ENCODE results near the gene BMP8A. TPM values are rescaled to one million over a fixed set of nuclear protein-coding genes. Genes with fewer than 3 reads are reported as not detected.

The BMP8A gene
- total and polyA plus RNA-seq, 12 donors: 0.16 to 1.8 (median 0.66) TPM; not detected in 3

GRCh38 chr1:39563669-39564068 is 72.2 kb downstream of the BMP8A start:
- ATAC-seq: no peak
- no peak for DNase-seq
- H3K4me1 ChIP-seq: peaks cover 0 to 22% (median 0%) of the 10 kb centered on the region in 9 donors

DNA sequence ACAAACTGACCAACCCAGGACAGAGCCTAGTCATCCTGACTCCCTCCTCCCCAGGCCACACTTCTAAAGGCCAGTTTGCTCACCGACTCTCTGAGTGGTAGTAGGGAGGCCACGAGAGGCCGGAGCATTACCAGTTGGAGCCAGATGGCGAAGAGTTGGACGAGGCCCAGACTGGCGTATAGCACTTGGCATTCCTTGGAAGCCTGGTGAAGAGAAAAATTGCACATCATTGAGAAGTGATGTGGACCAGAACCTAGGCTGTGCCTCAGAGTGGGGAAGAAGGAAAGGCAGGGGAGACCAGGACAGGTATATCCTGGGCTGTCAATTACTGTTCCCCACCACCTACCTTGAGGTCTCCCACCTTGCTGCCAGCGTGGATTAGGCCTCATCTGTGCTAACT is 72.9 kb downstream of the BMP8A start:
- peaks cover 0 to 100% (median 92%) of the 10 kb centered on the region in 9 donors for H3K36me3 ChIP-seq
- intact Hi-C loops (cut with DNase I): loop anchor here in 1 of 10 donors (10.0 kb wide), 1 partner anchor 240 kb away; no protein-coding TSS in a partner anchor
- H3K4me3 ChIP-seq: no peak overlapping the region
- H3K4me1 ChIP-seq: peaks cover 0 to 22% (median 0%) of the 10 kb centered on the region in 9 donors
- ATAC-seq (peak in 4 of 8 donors; percentile 4 to 63 (median 30)), DNase-seq (peak in 1 of 2 donors; percentile 23)
- H3K9me3 ChIP-seq: no peaks in the 10 kb centered on the region
- WGBS, 2 donors: 64 to 68% methylated on average over 7 of the region's 7 CpGs
- no peak overlapping the region for H3K27ac ChIP-seq
- no peaks in the 10 kb centered on the region for H3K27me3 ChIP-seq
- TF ChIP-seq CTCF (IDR thresholded peaks at IDR 0.05): no peak

More at GRCh38 chr1:39563669-39564068, 72.2 kb downstream of the BMP8A start:
- Histone ChIP-seq H3K27ac (no peak overlapping the region), H3K27me3 (no peaks in the 10 kb centered on the region), H3K36me3 (peaks cover 0 to 100% (median 86%) of the 10 kb centered on the region in 9 donors), H3K4me3 (no peak overlapping the region), H3K9me3 (no peaks in the 10 kb centered on the region)
- WGBS, 2 donors: 93 to 94% methylated on average over 15 of the region's 15 CpGs
- intact Hi-C loops (cut with DNase I): loop anchor here in 1 of 10 donors (10.0 kb wide), 1 partner anchor 239 kb away; no protein-coding TSS in a partner anchor
- TF ChIP-seq CTCF (IDR thresholded peaks at IDR 0.05): no peak

GRCh38 chr1:39564941-39565340 is 73.5 kb downstream of the BMP8A start:
- intact Hi-C loops (cut with DNase I): loop anchor here in 1 of 10 donors (10.0 kb wide), 1 partner anchor 240 kb away; no protein-coding TSS in a partner anchor

More at GRCh38 chr1:39564941-39565340, 73.5 kb downstream of the BMP8A start:
- no peak for TF ChIP-seq CTCF (IDR thresholded peaks at IDR 0.05)
- H3K4me1 ChIP-seq: peaks cover 0 to 22% (median 0%) of the 10 kb centered on the region in 9 donors
- H3K27ac ChIP-seq: no peak overlapping the region
- peaks cover 3 to 100% (median 97%) of the 10 kb centered on the region in 9 donors for H3K36me3 ChIP-seq
- WGBS, 2 donors: 86 to 89% methylated on average over 6 of the region's 6 CpGs
- no peaks in the 10 kb centered on the region for H3K9me3 ChIP-seq
- ATAC-seq (no peak), DNase-seq (no peak)
- no peak overlapping the region for H3K4me3 ChIP-seq
- H3K27me3 ChIP-seq: no peaks in the 10 kb centered on the region

All from heart right ventricle (tissue), 16 donors.